Esophagus muscularis mucosa (tissue), 4 donors: ENCODE measurements around the gene TUT4. TPM values are rescaled to one million over a fixed set of nuclear protein-coding genes. Genes with fewer than 3 reads are reported as not detected.

Experiments
- DNase-seq: peaks from one replicate; pipeline ENCODE4 v3.0.0-alpha.2; 2017; ENCODE audit errors: extremely low spot score
- H3K27ac ChIP-seq, 4 donors: fragments of 200-600 bp; sonication (generic); replicated peaks in 1 of 4; 1 replicate in 3 of 4; 2 replicates in 1 of 4; pipeline ENCODE4 v1.5.1; 2016 to 2019; ENCODE audit warnings: mild to moderate bottlenecking in 1 of 4
- H3K27me3 ChIP-seq, 4 donors: fragments of 200-600 bp; sonication (generic); one replicate each; pipeline versions ENCODE4 v1.5.1 to v1.6.0; 2016 to 2019
- H3K36me3 ChIP-seq, 4 donors: fragments of 200-600 bp; sonication (generic); one replicate each; pipeline ENCODE4 v1.5.1; 2016 to 2019
- H3K4me1 ChIP-seq, 4 donors: fragments of 200-600 bp; sonication (generic); one replicate each; pipeline ENCODE4 v1.5.1; 2016 to 2019
- H3K4me3 ChIP-seq, 4 donors: fragments of 200-600 bp; sonication (generic); 1 replicate in 2 of 4; 2 replicates in 2 of 4; pipeline ENCODE4 v1.5.1; 2016 to 2019; ENCODE audit warnings: mild to moderate bottlenecking in 4 of 4, moderate library complexity in 1 of 4
- H3K9me3 ChIP-seq, 4 donors: fragments of 200-600 bp; sonication (generic); 1 replicate in 3 of 4; 2 replicates in 1 of 4; pipeline ENCODE4 v1.5.1; 2016 to 2019
- CTCF ChIP-seq, 3 experiments: fragments of 200-600 bp in 2 of 3; fragments of 450-650 bp in 1 of 3; sonication (generic) in 2 of 3; IDR thresholded peaks; one replicate each; pipeline ENCODE4 v1.5.1; 2017 to 2019; ENCODE audit warnings: antibody characterized with exemption in 3 of 3, mild to moderate bottlenecking in 2 of 3, moderate library complexity in 1 of 3
- EP300 ChIP-seq: sonication (generic); formaldehyde crosslinking; IDR thresholded peaks from one replicate; pipeline ENCODE4 v1.6.1; 2017; ENCODE audit warnings: antibody characterized with exemption
- POLR2A ChIP-seq: fragments of 450-650 bp; IDR thresholded peaks from one replicate; pipeline ENCODE4 v1.6.1; 2017; ENCODE audit warnings: antibody characterized with exemption, moderate library complexity, mild to moderate bottlenecking, low read depth
- POLR2AphosphoS5 ChIP-seq, 2 donors: sonication (generic); formaldehyde crosslinking; IDR thresholded peaks; one replicate each; pipeline ENCODE4 v1.6.1; 2017; ENCODE audit warnings: antibody characterized with exemption in 2 of 2
- WGBS: methylation state at CpG from one replicate; pipeline ENCODE4 v1.1.5; 2018; 5-methylcytosine and 5-hydroxymethylcytosine counted together
- intact Hi-C: fragments of 100-400 bp; cut with DNase I; formaldehyde crosslinking; loops from one replicate; pipeline ENCODE4 v1.15.1; 2023
- total RNA-seq, 4 donors: library from RNA; depleted of rRNA; stranded (reverse); fragments of >200 nt; gene quantifications; one replicate each; pipeline versions ENCODE4 v1.1.0 to v1.2.1, GENCODE V29; 2016

The TUT4 gene
- total RNA-seq, 4 donors from 2014 or later, result 32.3 to 58.6 (median 42.7) TPM

- Histone ChIP-seq H3K4me3 (no peak overlapping the region), H3K27ac (no peak overlapping the region), H3K36me3 (no peaks in the 10 kb centered on the region), H3K27me3 (no peaks in the 10 kb centered on the region), H3K4me1 (peaks cover 21 to 37% (median 33%) of the 10 kb centered on the region in 4 donors), H3K9me3 (no peaks in the 10 kb centered on the region)
- no peak for DNase-seq
- intact Hi-C loops, result loop anchor here (5.0 to 10.0 kb wide), 2 partner anchors 48 to 94 kb away; partner anchors contain the start of genes COA7 and TUT4
- TF ChIP-seq POLR2AphosphoS5 (IDR thresholded peaks at IDR 0.05), result no peak
- no peak for TF ChIP-seq CTCF (IDR thresholded peaks at IDR 0.05)
- no peak for TF ChIP-seq POLR2A
- TF ChIP-seq EP300, result no peak
- WGBS, result 93% methylated on average over 8 of the region's 8 CpGs
Observed at GRCh38 chr1:52600533-52601179, 47.8 kb upstream of the TUT4 start.

- Histone ChIP-seq H3K36me3 (no peaks in the 10 kb centered on the region), H3K9me3 (no peaks in the 10 kb centered on the region), H3K4me1 (peaks cover 20 to 30% (median 28%) of the 10 kb centered on the region in 4 donors), H3K27ac (no peak overlapping the region), H3K4me3 (no peak overlapping the region), H3K27me3 (no peaks in the 10 kb centered on the region)
- DNase-seq, result no peak
- 94% methylated on average over 7 of the region's 7 CpGs for WGBS
- TF ChIP-seq EP300 (no peak), CTCF (IDR thresholded peaks at IDR 0.05) (no peak), POLR2A (no peak), POLR2AphosphoS5 (IDR thresholded peaks at IDR 0.05) (no peak)
- intact Hi-C loops, result no loop called here
Observed at GRCh38 chr1:52599236-52599635, 46.3 kb upstream of the TUT4 start.

GRCh38 chr1:52598729-52599128 lies 45.8 kb upstream of the TUT4 start:
- H3K9me3 ChIP-seq, result no peaks in the 10 kb centered on the region
- TF ChIP-seq POLR2AphosphoS5 (IDR thresholded peaks at IDR 0.05) (no peak), CTCF (IDR thresholded peaks at IDR 0.05) (no peak), POLR2A (no peak), EP300 (no peak)
- no peak for DNase-seq
- intact Hi-C loops, result no loop called here
- H3K4me3 ChIP-seq, result no peak overlapping the region
- no peaks in the 10 kb centered on the region for H3K36me3 ChIP-seq
- H3K4me1 ChIP-seq, result peaks cover 15 to 25% (median 23%) of the 10 kb centered on the region in 4 donors
- no peaks in the 10 kb centered on the region for H3K27me3 ChIP-seq
- WGBS, result 96% methylated on average over 7 of the region's 7 CpGs
- H3K27ac ChIP-seq, result no peak overlapping the region

GRCh38 chr1:52597912-52598311 lies 45.0 kb upstream of the TUT4 start:
- intact Hi-C loops, result no loop called here
- H3K9me3 ChIP-seq, result no peaks in the 10 kb centered on the region
- no peak overlapping the region for H3K4me3 ChIP-seq
- H3K27me3 ChIP-seq, result no peaks in the 10 kb centered on the region
- H3K36me3 ChIP-seq, result no peaks in the 10 kb centered on the region
- no peak for DNase-seq
- TF ChIP-seq POLR2A (no peak), CTCF (IDR thresholded peaks at IDR 0.05) (no peak), EP300 (no peak), POLR2AphosphoS5 (IDR thresholded peaks at IDR 0.05) (no peak)
- 77% methylated on average over 2 of the region's 2 CpGs for WGBS
- no peak overlapping the region for H3K27ac ChIP-seq
- peaks cover 9 to 16% (median 15%) of the 10 kb centered on the region in 4 donors for H3K4me1 ChIP-seq

GRCh38 chr1:52595061-52595460 lies 42.2 kb upstream of the TUT4 start:
- WGBS, result 60% methylated on average over 3 of the region's 3 CpGs
- no peak overlapping the region for H3K27ac ChIP-seq
- H3K27me3 ChIP-seq, result no peaks in the 10 kb centered on the region
- intact Hi-C loops, result no loop called here
- no peaks in the 10 kb centered on the region for H3K9me3 ChIP-seq
- no peak for TF ChIP-seq POLR2AphosphoS5 (IDR thresholded peaks at IDR 0.05)
- TF ChIP-seq EP300, result no peak
- no peak for TF ChIP-seq POLR2A
- no peak for TF ChIP-seq CTCF (IDR thresholded peaks at IDR 0.05)
- H3K4me3 ChIP-seq, result no peak overlapping the region
- no peaks in the 10 kb centered on the region for H3K4me1 ChIP-seq
- no peak for DNase-seq
- H3K36me3 ChIP-seq, result no peaks in the 10 kb centered on the region
